A673 (cell line): ENCODE results near the gene MAN1B1. TPM values are rescaled to one million over a fixed set of nuclear protein-coding genes. Genes with fewer than 3 reads are reported as not detected.

Experiments used
- Bru-seq: library from RNA; stranded (reverse); fragments of 400-500 nt; gene quantifications from one replicate; lab custom pipeline; 2021; lab: Mats Ljungman, UMichigan
- BruChase-seq, 2 experiments: library from RNA; stranded (reverse); fragments of 400-500 nt; gene quantifications; one replicate each; lab custom pipeline; 2021; lab: Mats Ljungman, UMichigan
- BruUV-seq: library from RNA; stranded (reverse); fragments of 400-500 nt; replicated peaks from 2 replicates; lab custom pipeline; 2021; lab: Mats Ljungman, UMichigan
- CTCF ChIA-PET: fragments of 300-600 bp; sonication (Branson Sonifier 250); formaldehyde crosslinking; loops from one replicate; lab custom pipeline; 2022; ENCODE audit warnings: antibody characterized with exemption; lab: Charles Lee
- POLR2A ChIA-PET: fragments of 300-600 bp; sonication (Branson Sonifier 250); formaldehyde crosslinking; loops from one replicate; lab custom pipeline; 2022; ENCODE audit warnings: antibody characterized with exemption; ENCODE audit not compliant: low non-redundant PET; lab: Charles Lee
- DNase-seq: peaks from one replicate; pipeline ENCODE4 v3.0.0-alpha.2; 2015; ENCODE audit warnings: low spot score
- H3K27ac ChIP-seq: fragments of 200-600 bp; sonication (generic); 2 replicates; pipeline ENCODE4 v1.5.1; 2016; ENCODE audit warnings: mixed run types, low read depth, mild to moderate bottlenecking, mixed read lengths, antibody characterized with exemption, low read length; ENCODE audit not compliant: poor library complexity, severe bottlenecking
- H3K27me3 ChIP-seq: fragments of 200-600 bp; sonication (generic); replicated peaks from 2 replicates; pipeline ENCODE4 v1.6.1; 2017; ENCODE audit warnings: mixed run types, low read depth, mild to moderate bottlenecking, mixed read lengths, antibody characterized with exemption, low read length; ENCODE audit not compliant: insufficient read depth, poor library complexity
- H3K36me3 ChIP-seq: fragments of 200-600 bp; sonication (generic); 2 replicates; pipeline ENCODE4 v1.6.1; 2016; ENCODE audit warnings: mixed run types, mild to moderate bottlenecking, mixed read lengths, antibody characterized with exemption, low read length; ENCODE audit not compliant: insufficient read depth, poor library complexity, severe bottlenecking
- H3K4me1 ChIP-seq: fragments of 200-600 bp; sonication (generic); 2 replicates; pipeline ENCODE4 v1.6.1; 2017; ENCODE audit warnings: mixed run types, mild to moderate bottlenecking, mixed read lengths, antibody characterized with exemption, low read length; ENCODE audit not compliant: insufficient read depth, poor library complexity, severe bottlenecking
- H3K4me3 ChIP-seq: fragments of 200-600 bp; sonication (generic); 2 replicates; pipeline ENCODE4 v1.5.1; 2016; ENCODE audit warnings: low read depth, mixed run types, mild to moderate bottlenecking, mixed read lengths, low read length; ENCODE audit not compliant: poor library complexity, severe bottlenecking
- H3K9me3 ChIP-seq: fragments of 200-600 bp; sonication (generic); 2 replicates; pipeline ENCODE4 v1.6.1; 2016; ENCODE audit warnings: mixed run types, low read depth, mild to moderate bottlenecking, mixed read lengths, antibody characterized with exemption, low read length; ENCODE audit not compliant: poor library complexity, severe bottlenecking
- CTCF ChIP-seq: fragments of 300-800, 200-600 bp; sonication (generic); conservative IDR thresholded peaks from 2 replicates; pipeline ENCODE4 v1.5.1; 2017; ENCODE audit warnings: low read depth, mild to moderate bottlenecking, antibody characterized with exemption, low read length, moderate library complexity, mixed read lengths
- EZH2 ChIP-seq: fragments of 200-600 bp; sonication (generic); IDR thresholded peaks from 2 replicates; pipeline ENCODE4 v1.6.1; 2017; ENCODE audit warnings: borderline replicate concordance, low read depth, mild to moderate bottlenecking, mixed read lengths, antibody characterized with exemption, low read length; ENCODE audit not compliant: poor library complexity, severe bottlenecking
- intact Hi-C: fragments of 100-400 bp; cut with micrococcal nuclease; formaldehyde crosslinking; loops from one replicate; pipeline ENCODE4 v1.10.0; 2022; ENCODE audit not compliant: unreplicated experiment
- long read RNA-seq: library from polyadenylated mRNA; stranded (forward); transcript quantifications from one replicate; pipeline ENCODE4 v2.0.0, GENCODE V29; 2022
- total RNA-seq: library from RNA; stranded (reverse); gene quantifications from 2 replicates; pipeline ENCODE4 v1.2.3, GENCODE V29; 2021

Gene MAN1B1
- total RNA-seq, result 48.6 and 54.9 TPM in 2 replicates
- percentile 49 among the genes with signal in this experiment for Bru-seq, nascent RNA
- percentile 57 among the genes with signal in this experiment for BruChase-seq, experiment 1, labeled RNA remaining after a 2-hour chase
- percentile 69 among the genes with signal in this experiment for BruChase-seq, experiment 2, labeled RNA remaining after a 6-hour chase
- long read RNA-seq, full-length matches to known transcripts, result 105 of 134 reads
- long read RNA-seq, partial matches to known transcripts, result 7 of 134 reads
- long read RNA-seq, other reads (novel, unspliced or antisense), result 22 of 134 reads

- ChIA-PET CTCF (interaction anchor here (0.6 to 1.3 kb wide), 7 partner anchors 19 to 150 kb away, joined by 3 to 7 read pairs (median 3); no protein-coding TSS in a partner anchor), POLR2A (interaction anchor here (0.5 to 0.6 kb wide), 3 partner anchors 17 to 147 kb away, joined by 3 to 7 read pairs (median 4); partner anchors contain the start of gene SAPCD2)
- H3K4me3 ChIP-seq, result peak within 1 kb of the TSS; percentile 67
- no TSS peak for BruUV-seq
- intact Hi-C loops, result no loop called here
- TF ChIP-seq EZH2, result no peak
- TF ChIP-seq CTCF, result no peak
- H3K27me3 ChIP-seq, result no peaks in the 10 kb centered on the region
- peak within 1 kb of the TSS; percentile 88 for H3K27ac ChIP-seq
- H3K4me1 ChIP-seq, result peaks cover 25% of the 10 kb centered on the region
- H3K9me3 ChIP-seq, result no peaks in the 10 kb centered on the region
- no peaks in the 10 kb centered on the region for H3K36me3 ChIP-seq
- DNase-seq, result peak; percentile 99
Measured at GRCh38 chr9:137086531-137087408, at the start of gene MAN1B1. Gene MAN1B1 (plus strand): TSS chr9:137086985. CDS start chr9:137087000, 15 bp downstream.

- Histone ChIP-seq H3K27ac (no peak overlapping the region), H3K27me3 (no peaks in the 10 kb centered on the region), H3K36me3 (peaks cover 19% of the 10 kb centered on the region), H3K4me3 (no peak overlapping the region), H3K9me3 (no peaks in the 10 kb centered on the region), H3K4me1 (peaks cover 22% of the 10 kb centered on the region)
- no peak for DNase-seq
- POLR2A ChIA-PET, result no interaction called here
- no TSS peak for BruUV-seq
- intact Hi-C loops, result no loop called here
- CTCF ChIA-PET, result interaction anchor here (0.6 kb wide), 1 partner anchor 188 kb away, joined by 4 read pairs; no protein-coding TSS in a partner anchor
- TF ChIP-seq CTCF, result no peak
- no peak for TF ChIP-seq EZH2
Measured at GRCh38 chr9:137037035-137037434, 49.8 kb upstream of the MAN1B1 start.

GRCh38 chr9:137037483-137037882 is 49.3 kb upstream of the MAN1B1 start:
- Histone ChIP-seq H3K36me3 (peaks cover 19% of the 10 kb centered on the region), H3K9me3 (no peaks in the 10 kb centered on the region), H3K4me1 (peaks cover 22% of the 10 kb centered on the region), H3K27ac (no peak overlapping the region), H3K4me3 (no peak overlapping the region), H3K27me3 (no peaks in the 10 kb centered on the region)
- intact Hi-C loops, result no loop called here
- no peak for TF ChIP-seq CTCF
- no peak for TF ChIP-seq EZH2
- no TSS peak for BruUV-seq
- ChIA-PET CTCF (interaction anchor here (0.6 kb wide), 1 partner anchor 188 kb away, joined by 4 read pairs; no protein-coding TSS in a partner anchor), POLR2A (no interaction called here)
- DNase-seq, result no peak
